Measurements from ENCODE around the gene MYOM1.

Gene MYOM1

GRCh38 chr18:3251963-3252277 is 32.2 kb upstream of the MYOM1 start:
- no peak overlapping the region for H3K4me3 ChIP-seq (ENCODE audit: low read length)
- H3K27me3 ChIP-seq (ENCODE audit: low read depth, low read length), result no peaks in the 10 kb centered on the region
- H3K79me2 ChIP-seq (ENCODE audit: low read length), result peaks cover 60% of the 10 kb centered on the region
- H4K20me1 ChIP-seq (ENCODE audit: insufficient read depth, low read length), result peaks cover 51% of the 10 kb centered on the region
- no peak overlapping the region for H2AFZ ChIP-seq (ENCODE audit: low read depth, low read length)
- TF ChIP-seq CTCF (IDR thresholded peaks at IDR 0.05; ENCODE audit: low read depth, low read length) (no peak), EZH2phosphoT487 (IDR thresholded peaks at IDR 0.05; ENCODE audit: low read depth) (no peak)
- no peak overlapping the region for H3K27ac ChIP-seq (ENCODE audit: low read length)
- H3K4me2 ChIP-seq (ENCODE audit: low read length), result no peak overlapping the region
- peaks cover 48% of the 10 kb centered on the region for H3K36me3 ChIP-seq (replicated peaks; ENCODE audit: low read depth, low read length)
- no peak overlapping the region for H3K9ac ChIP-seq (ENCODE audit: low read length)
- no peaks in the 10 kb centered on the region for H3K9me3 ChIP-seq (ENCODE audit: insufficient read depth, low read length)
- peaks cover 49% of the 10 kb centered on the region for H3K4me1 ChIP-seq (ENCODE audit: low read length)

DNA sequence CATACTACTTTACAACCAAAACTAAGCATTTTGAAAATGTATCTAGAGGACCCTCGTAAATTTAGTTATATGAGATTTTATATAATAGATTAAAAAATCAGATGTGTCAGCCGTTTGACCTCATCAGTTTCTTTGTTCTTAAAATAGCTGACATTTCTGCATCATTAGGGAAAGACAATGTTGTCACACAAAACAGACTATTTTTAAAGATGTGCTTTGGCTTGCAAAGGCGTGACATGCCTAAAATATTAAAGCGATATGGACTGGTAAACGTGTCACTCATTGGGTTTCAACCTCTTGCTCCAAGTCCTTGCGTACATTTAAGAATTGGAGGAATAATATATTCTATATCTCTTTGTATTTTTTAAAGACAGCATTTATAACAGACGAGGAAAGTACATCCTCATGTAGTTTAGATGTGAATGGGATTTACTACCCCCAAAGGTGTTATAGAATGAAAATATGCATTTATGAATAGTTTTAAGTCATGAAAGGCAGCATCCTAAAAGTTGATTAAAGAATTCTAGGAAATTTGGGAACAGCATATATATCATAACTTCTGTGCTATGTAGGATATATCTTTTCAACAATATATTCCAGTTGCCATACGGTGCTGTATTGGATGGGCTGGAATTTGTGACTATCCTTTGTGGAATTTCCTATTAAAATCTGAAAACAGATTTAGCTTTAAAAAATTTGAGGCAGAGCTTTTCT is 31.6 kb upstream of the MYOM1 start:
- H3K27ac ChIP-seq (ENCODE audit: low read length), result no peak overlapping the region
- peaks cover 51% of the 10 kb centered on the region for H4K20me1 ChIP-seq (ENCODE audit: insufficient read depth, low read length)
- peaks cover 63% of the 10 kb centered on the region for H3K79me2 ChIP-seq (ENCODE audit: low read length)
- peaks cover 43% of the 10 kb centered on the region for H3K4me1 ChIP-seq (ENCODE audit: low read length)
- H3K9ac ChIP-seq (ENCODE audit: low read length), result no peak overlapping the region
- H3K27me3 ChIP-seq (ENCODE audit: low read depth, low read length), result no peaks in the 10 kb centered on the region
- no peaks in the 10 kb centered on the region for H3K9me3 ChIP-seq (ENCODE audit: insufficient read depth, low read length)
- H3K4me2 ChIP-seq (ENCODE audit: low read length), result no peak overlapping the region
- TF ChIP-seq CTCF (IDR thresholded peaks at IDR 0.05; ENCODE audit: low read depth, low read length), result no peak
- no peak for TF ChIP-seq EZH2phosphoT487 (IDR thresholded peaks at IDR 0.05; ENCODE audit: low read depth)
- peaks cover 46% of the 10 kb centered on the region for H3K36me3 ChIP-seq (replicated peaks; ENCODE audit: low read depth, low read length)
- H3K4me3 ChIP-seq (ENCODE audit: low read length), result no peak overlapping the region
- no peak overlapping the region for H2AFZ ChIP-seq (ENCODE audit: low read depth, low read length)

- Histone ChIP-seq H3K4me1 (ENCODE audit: low read length) (peaks cover 36% of the 10 kb centered on the region), H3K4me2 (ENCODE audit: low read length) (peak overlapping the region; percentile 62), H2AFZ (ENCODE audit: low read depth, low read length) (no peak overlapping the region), H4K20me1 (ENCODE audit: insufficient read depth, low read length) (peaks cover 50% of the 10 kb centered on the region), H3K9me3 (ENCODE audit: insufficient read depth, low read length) (no peaks in the 10 kb centered on the region), H3K9ac (ENCODE audit: low read length) (no peak overlapping the region), H3K27me3 (ENCODE audit: low read depth, low read length) (no peaks in the 10 kb centered on the region), H3K79me2 (ENCODE audit: low read length) (peaks cover 64% of the 10 kb centered on the region), H3K27ac (ENCODE audit: low read length) (peak overlapping the region; percentile 62), H3K36me3 (replicated peaks; ENCODE audit: low read depth, low read length) (peaks cover 39% of the 10 kb centered on the region), H3K4me3 (ENCODE audit: low read length) (peak overlapping the region; percentile 50)
- TF ChIP-seq CTCF (IDR thresholded peaks at IDR 0.05; ENCODE audit: low read depth, low read length), result no peak
- no peak for TF ChIP-seq EZH2phosphoT487 (IDR thresholded peaks at IDR 0.05; ENCODE audit: low read depth)
These were observed 30.7 kb upstream of the MYOM1 start for GRCh38 chr18:3250237-3251107.

DNA sequence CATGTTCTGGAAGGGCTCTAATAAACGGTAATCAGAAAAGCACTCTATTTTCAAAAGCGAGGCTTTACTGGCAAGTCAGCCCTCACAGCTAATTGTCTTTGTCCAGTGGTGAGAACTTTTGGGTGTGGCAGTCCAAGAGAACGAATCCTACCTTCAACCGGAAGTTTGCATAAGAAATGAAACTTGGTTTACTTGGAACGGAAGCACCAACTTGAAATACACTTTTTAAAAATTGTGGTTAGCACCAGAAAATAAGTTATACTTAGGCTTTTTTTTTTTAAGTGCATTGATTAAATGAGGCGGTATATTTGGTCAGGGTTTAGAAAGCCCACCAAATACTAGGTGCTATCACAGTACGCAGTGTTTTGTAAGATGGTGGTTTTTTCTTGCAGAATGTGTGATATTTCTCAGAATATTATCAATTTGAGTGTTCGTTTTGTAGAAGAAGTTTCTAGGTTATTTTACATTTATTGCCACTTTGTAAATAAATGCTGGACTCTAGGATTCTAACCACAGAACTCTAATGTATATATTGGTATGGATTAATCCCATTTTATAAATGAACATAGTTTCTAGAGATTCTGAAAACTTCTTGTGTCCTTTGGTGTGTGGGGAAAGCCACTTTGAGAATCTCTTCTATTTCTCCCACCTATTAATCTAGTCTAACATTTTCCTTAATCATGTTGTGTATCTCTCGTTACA is 29.0 kb upstream of the MYOM1 start:
- H3K36me3 ChIP-seq (replicated peaks; ENCODE audit: low read depth, low read length), result peaks cover 23% of the 10 kb centered on the region
- no peak overlapping the region for H2AFZ ChIP-seq (ENCODE audit: low read depth, low read length)
- H3K4me1 ChIP-seq (ENCODE audit: low read length), result peaks cover 31% of the 10 kb centered on the region
- H4K20me1 ChIP-seq (ENCODE audit: insufficient read depth, low read length), result peaks cover 43% of the 10 kb centered on the region
- peak overlapping the region; percentile 88 for H3K27ac ChIP-seq (ENCODE audit: low read length)
- peak overlapping the region; percentile 96 for H3K9ac ChIP-seq (ENCODE audit: low read length)
- no peaks in the 10 kb centered on the region for H3K9me3 ChIP-seq (ENCODE audit: insufficient read depth, low read length)
- peaks cover 64% of the 10 kb centered on the region for H3K79me2 ChIP-seq (ENCODE audit: low read length)
- H3K4me2 ChIP-seq (ENCODE audit: low read length), result peak overlapping the region; percentile 80
- no peaks in the 10 kb centered on the region for H3K27me3 ChIP-seq (ENCODE audit: low read depth, low read length)
- TF ChIP-seq EZH2phosphoT487 (IDR thresholded peaks at IDR 0.05; ENCODE audit: low read depth) (no peak), CTCF (IDR thresholded peaks at IDR 0.05; ENCODE audit: low read depth, low read length) (no peak)
- peak overlapping the region; percentile 97 for H3K4me3 ChIP-seq (ENCODE audit: low read length)

Measured in OCI-LY3 (cell line).